ENCODE measurements around the gene RNF207. TPM values are rescaled to one million over a fixed set of nuclear protein-coding genes. Genes with fewer than 3 reads are reported as not detected.

RNF207 gene
- polyA plus RNA-seq, 1 donor from 2014 or later = 3.5 TPM

GRCh38 chr1:6262555-6263420 lies 56.9 kb downstream of the RNF207 start:
- Histone ChIP-seq H3K79me2 (replicated peaks; ENCODE audit: insufficient read depth, low read length) (peaks cover 6% of the 10 kb centered on the region), H3K9me2 (ENCODE audit: insufficient read depth, low read length) (no peaks in the 10 kb centered on the region), H3K36me3 (ENCODE audit: insufficient read depth, low read length) (no peaks in the 10 kb centered on the region), H3K27me3 (ENCODE audit: insufficient read depth, low read depth, low read length) (no peaks in the 10 kb centered on the region), H3K4me3 (ENCODE audit: low read length) (peak overlapping the region; percentile 72), H2AFZ (ENCODE audit: low read depth, low read length) (no peak overlapping the region), H3K9me3 (ENCODE audit: low read length) (no peaks in the 10 kb centered on the region), H4K20me1 (ENCODE audit: insufficient read depth) (no peaks in the 10 kb centered on the region), H3K9ac (ENCODE audit: low read length) (peak overlapping the region; percentile 89), H3K27ac (ENCODE audit: low read length) (peak overlapping the region; percentile 90), H3F3A (ENCODE audit: insufficient read depth, low read length, poor library complexity, severe bottlenecking) (no peaks in the 10 kb centered on the region), H3K4me2 (ENCODE audit: low read length) (no peak overlapping the region)
- TF ChIP-seq RAD21 (conservative IDR thresholded peaks at IDR 0.05) (no peak), POLR2AphosphoS5 (IDR thresholded peaks at IDR 0.05) (no peak), EP300 (conservative IDR thresholded peaks at IDR 0.05; ENCODE audit: poor library complexity, severe bottlenecking) (no peak), EZH2 (IDR thresholded peaks at IDR 0.05; ENCODE audit: borderline replicate concordance, insufficient read depth, low read length, poor library complexity, severe bottlenecking) (no peak), SMC3 (conservative IDR thresholded peaks at IDR 0.05; ENCODE audit: poor library complexity) (no peak), REST (IDR thresholded peaks at IDR 0.05; ENCODE audit: borderline replicate concordance) (no peak), MXI1 (conservative IDR thresholded peaks at IDR 0.05; ENCODE audit: poor library complexity, severe bottlenecking) (no peak), TAF1 (IDR thresholded peaks at IDR 0.05; ENCODE audit: low read depth) (no peak)
- TF ChIP-seq, protein P1, sequence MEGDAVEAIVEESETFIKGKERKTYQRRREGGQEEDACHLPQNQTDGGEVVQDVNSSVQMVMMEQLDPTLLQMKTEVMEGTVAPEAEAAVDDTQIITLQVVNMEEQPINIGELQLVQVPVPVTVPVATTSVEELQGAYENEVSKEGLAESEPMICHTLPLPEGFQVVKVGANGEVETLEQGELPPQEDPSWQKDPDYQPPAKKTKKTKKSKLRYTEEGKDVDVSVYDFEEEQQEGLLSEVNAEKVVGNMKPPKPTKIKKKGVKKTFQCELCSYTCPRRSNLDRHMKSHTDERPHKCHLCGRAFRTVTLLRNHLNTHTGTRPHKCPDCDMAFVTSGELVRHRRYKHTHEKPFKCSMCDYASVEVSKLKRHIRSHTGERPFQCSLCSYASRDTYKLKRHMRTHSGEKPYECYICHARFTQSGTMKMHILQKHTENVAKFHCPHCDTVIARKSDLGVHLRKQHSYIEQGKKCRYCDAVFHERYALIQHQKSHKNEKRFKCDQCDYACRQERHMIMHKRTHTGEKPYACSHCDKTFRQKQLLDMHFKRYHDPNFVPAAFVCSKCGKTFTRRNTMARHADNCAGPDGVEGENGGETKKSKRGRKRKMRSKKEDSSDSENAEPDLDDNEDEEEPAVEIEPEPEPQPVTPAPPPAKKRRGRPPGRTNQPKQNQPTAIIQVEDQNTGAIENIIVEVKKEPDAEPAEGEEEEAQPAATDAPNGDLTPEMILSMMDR (IDR thresholded peaks at IDR 0.05; ENCODE audit: poor library complexity, severe bottlenecking) = no peak

GRCh38 chr1:6263716-6264115 lies 57.8 kb downstream of the RNF207 start:
- Histone ChIP-seq H2AFZ (ENCODE audit: low read depth, low read length) (no peak overlapping the region), H3K36me3 (ENCODE audit: insufficient read depth, low read length) (no peaks in the 10 kb centered on the region), H3K27ac (ENCODE audit: low read length) (no peak overlapping the region), H3K9me3 (ENCODE audit: low read length) (no peaks in the 10 kb centered on the region), H4K20me1 (ENCODE audit: insufficient read depth) (no peaks in the 10 kb centered on the region), H3K4me3 (ENCODE audit: low read length) (no peak overlapping the region), H3K79me2 (replicated peaks; ENCODE audit: insufficient read depth, low read length) (peaks cover 6% of the 10 kb centered on the region), H3K9me2 (ENCODE audit: insufficient read depth, low read length) (no peaks in the 10 kb centered on the region), H3K9ac (ENCODE audit: low read length) (no peak overlapping the region), H3K27me3 (ENCODE audit: insufficient read depth, low read depth, low read length) (no peaks in the 10 kb centered on the region), H3K4me2 (ENCODE audit: low read length) (no peak overlapping the region), H3F3A (ENCODE audit: insufficient read depth, low read length, poor library complexity, severe bottlenecking) (no peaks in the 10 kb centered on the region)
- TF ChIP-seq MXI1 (conservative IDR thresholded peaks at IDR 0.05; ENCODE audit: poor library complexity, severe bottlenecking) (no peak), RAD21 (conservative IDR thresholded peaks at IDR 0.05) (no peak), SMC3 (conservative IDR thresholded peaks at IDR 0.05; ENCODE audit: poor library complexity) (no peak), EZH2 (IDR thresholded peaks at IDR 0.05; ENCODE audit: borderline replicate concordance, insufficient read depth, low read length, poor library complexity, severe bottlenecking) (no peak), EP300 (conservative IDR thresholded peaks at IDR 0.05; ENCODE audit: poor library complexity, severe bottlenecking) (no peak), REST (IDR thresholded peaks at IDR 0.05; ENCODE audit: borderline replicate concordance) (no peak), TAF1 (IDR thresholded peaks at IDR 0.05; ENCODE audit: low read depth) (no peak), POLR2AphosphoS5 (IDR thresholded peaks at IDR 0.05) (no peak)
- TF ChIP-seq, protein P1 (IDR thresholded peaks at IDR 0.05; ENCODE audit: poor library complexity, severe bottlenecking) = no peak
